Globus pallidus (tissue), 1 donor: ENCODE data around the gene VWA8.
"Not testable (repeated sequence)": the region's sequence is repeated elsewhere in the genome, so short reads cannot be mapped to it uniquely, and the experiment has no call there.

Experiments used
- DNase-seq: peaks from one replicate; pipeline ENCODE4 v3.0.0-alpha.2; 2015; ENCODE audit warnings: low spot score

The VWA8 gene

DNA sequence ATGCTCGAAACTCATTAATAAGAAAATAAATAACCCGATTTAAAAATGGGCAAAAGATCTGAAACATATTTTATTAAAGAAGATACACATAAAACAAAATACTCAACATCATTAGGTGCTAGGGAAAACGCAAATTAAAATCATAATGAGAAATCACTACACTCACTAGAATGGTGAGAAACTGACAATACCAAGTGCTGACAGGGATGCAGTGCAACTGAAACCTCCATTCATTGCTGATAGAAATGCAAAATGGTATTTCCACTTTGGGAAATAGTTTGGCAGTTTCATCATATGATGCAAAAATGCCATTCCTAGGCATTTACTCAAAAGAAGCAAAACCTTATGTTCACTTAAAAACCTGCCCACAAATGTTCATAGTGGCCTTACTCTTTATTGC is 278.1 kb downstream of the VWA8 start:
- no peak for DNase-seq

- DNase-seq, result no peak
Measured at GRCh38 chr13:41682001-41682400, 278.9 kb downstream of the VWA8 start.

- no peak for DNase-seq
Measured at GRCh38 chr13:41681587-41681986, 279.3 kb downstream of the VWA8 start.

DNA sequence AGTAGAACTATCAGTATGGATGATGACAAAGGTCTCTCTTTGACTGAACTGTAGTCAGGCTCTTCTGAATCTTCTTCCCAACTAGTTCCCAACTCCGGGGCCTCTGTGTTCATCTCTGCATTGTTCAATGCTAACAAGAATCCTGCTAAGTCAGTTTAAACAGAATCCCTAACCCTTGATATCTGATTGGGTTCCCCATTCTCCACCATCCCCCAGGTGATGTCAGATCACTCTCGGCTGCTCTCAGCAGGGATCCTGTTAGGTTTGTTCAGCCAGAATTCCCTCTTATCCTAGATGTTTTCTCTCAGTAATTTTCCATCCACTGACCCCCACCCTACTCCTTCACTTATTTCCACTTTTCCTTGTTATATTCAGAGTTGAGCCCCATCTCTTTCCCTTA is 280.0 kb downstream of the VWA8 start:
- DNase-seq, result no peak

DNA sequence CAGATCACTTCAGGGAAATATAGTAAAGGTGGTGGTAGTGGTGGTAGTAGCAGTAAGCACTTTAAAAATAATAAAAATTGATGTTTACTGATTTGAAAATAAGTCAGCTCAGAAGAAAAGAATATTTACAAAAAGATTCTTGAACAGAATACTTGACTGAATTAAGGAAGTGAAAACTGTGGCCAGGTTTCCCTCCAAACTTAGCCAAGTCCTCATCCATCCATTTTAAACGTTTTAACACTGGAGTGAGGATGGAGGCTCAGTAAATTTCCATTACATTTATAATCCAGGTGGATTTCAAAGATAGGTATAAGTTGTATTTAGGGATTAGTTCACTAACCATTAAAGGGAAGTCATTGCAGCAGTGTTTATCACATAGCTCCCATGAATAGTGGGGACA is 282.1 kb downstream of the VWA8 start:
- DNase-seq, result no peak

DNA sequence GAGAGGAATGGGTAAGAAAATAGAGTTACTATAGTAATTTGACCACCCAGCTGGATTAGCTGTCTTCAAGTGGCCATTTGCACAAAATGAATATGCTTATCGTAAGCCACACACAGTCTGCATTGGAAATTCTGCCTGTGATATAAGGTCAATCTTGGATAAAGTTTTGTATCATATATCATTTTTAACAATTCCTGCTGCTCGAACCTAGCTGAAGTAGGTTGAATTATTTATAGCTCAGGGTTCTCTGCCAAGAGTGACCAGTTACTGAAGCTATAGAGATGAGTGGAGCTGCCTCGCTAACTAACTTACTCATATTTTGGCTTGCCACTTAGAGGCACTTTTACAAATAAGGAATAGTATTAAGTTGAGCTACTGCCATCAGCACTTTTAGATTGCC is 282.7 kb downstream of the VWA8 start:
- DNase-seq, result no peak

GRCh38 chr13:41675306-41675705 is 285.6 kb downstream of the VWA8 start:
- no peak for DNase-seq

DNA sequence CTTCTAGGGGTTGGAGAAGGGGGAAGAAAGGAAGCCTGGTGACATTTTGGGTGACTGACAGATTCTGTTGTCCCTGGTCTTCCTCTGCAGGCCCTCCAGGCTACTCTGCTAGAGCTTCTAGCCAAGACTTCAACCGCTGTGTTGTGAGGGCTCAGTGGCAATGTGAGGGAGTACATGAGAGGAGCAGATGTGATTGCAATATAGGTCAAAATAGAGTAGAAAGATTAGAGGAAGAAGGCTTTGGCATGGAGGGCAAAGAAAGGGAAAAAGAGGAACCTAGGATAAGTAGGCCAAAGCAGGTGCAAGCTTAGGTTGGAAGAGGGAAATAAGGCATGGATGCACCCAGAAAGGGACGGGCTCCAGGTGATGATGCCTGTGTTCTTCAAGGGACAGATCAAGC is 286.7 kb downstream of the VWA8 start:
- no peak for DNase-seq

DNA sequence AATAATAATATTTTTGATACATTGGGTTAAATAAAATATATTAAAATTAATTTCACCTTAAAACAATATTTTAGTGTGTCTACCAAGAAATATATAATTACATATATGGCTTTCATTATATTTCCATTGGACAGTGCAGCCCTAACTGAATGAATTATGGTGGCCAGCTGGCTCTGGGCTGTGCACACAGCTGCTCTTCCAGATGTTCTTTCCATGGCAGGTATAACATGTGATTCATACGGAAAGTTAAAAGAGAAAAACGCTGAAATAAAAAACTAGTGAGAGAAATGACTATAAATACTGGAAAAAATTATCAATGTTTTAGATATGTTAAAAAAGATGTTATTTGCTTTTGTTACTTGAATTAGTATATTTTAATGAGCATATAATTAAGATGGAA is 287.3 kb downstream of the VWA8 start:
- DNase-seq, result no peak

GRCh38 chr13:41670873-41671443 is 290.0 kb downstream of the VWA8 start:
- peak; percentile 55 for DNase-seq

GRCh38 chr13:41668130-41668757 is 292.7 kb downstream of the VWA8 start:
- DNase-seq, result peak; percentile 93

DNA sequence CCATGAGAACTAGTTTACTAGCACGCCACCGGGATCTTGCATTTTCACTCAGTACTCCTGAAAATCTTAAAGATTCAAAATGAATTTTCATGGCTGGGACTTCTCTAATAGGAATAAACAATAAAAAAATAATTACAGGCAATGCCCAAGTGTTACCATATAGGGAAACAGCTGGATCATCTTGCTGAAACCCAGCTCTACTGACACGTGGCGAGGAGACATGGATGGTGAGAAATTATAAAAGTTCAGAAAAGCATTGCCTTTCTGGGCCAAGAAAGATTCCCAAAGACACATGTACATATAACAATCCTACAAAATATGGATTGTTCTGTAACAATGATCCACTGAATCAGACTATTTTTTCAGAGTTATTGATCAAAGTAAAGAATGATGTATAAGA is 294.3 kb downstream of the VWA8 start:
- DNase-seq, result no peak

GRCh38 chr13:41660411-41660810 is 300.5 kb downstream of the VWA8 start:
- DNase-seq, result no peak

DNA sequence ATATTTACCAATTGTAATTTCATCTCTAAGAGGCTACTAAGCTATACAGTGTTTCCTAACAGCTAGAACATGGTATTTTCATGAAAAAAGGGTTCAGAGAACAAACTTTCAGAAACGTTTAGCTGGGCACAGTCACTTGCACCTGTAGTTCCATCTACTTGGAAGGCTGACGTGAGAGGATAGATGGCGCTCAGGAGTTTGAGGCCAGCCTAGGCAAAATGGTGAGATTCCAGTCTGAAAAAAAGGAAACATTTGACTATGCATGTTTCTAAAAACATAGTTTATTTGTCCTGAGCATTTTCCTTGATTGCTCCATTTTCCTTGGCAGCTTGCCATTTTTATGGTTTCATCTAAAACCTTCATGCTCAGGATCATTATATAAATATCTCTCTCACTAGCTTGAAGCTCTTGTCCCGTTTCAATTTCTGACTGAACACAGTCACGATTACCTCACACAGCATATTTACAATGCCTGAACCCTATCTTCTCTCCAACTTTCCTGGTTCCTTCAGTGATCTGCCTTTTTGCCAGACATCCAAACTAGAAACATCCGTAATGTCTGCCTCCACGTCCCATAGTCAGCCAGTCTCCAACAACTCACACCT is 302.8 kb downstream of the VWA8 start:
- DNase-seq, result no peak

DNA sequence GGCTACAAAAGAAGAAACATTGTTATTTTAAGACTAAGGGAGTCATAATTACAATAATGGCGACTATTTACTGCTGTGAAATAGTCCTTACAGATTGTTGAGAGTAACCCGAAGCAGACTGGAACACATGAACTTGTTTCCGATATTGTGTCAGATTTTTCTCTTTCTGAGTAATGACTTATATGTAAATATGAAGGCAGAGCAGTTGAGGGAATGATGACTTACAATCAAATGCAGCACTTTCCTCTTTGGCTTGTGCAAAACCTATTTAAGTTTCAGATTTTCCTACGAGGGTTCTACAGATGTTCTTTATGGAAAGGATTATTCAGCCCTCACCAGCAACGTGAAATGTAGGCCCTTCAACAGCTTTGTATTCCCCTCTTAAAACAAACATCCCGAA is 304.9 kb downstream of the VWA8 start:
- DNase-seq, result no peak

DNA sequence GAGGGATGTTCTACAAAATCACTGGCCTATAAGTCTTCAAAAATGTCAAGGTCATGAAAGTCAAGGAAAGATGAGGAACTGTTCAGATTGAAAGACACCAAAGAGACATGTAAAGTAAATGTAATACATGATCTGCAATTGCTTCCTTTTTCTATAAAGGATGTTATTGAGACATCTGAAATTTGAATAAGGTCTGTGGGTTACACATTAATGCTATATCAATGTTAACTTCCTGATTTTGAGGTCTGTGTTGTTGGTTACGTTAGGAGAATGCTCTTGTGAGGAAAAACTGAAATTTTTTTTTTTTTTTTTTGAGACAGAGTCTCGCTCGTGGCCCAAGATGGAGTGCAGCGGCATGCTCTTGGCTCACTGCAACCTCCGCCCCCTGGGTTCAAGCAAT is 306.1 kb downstream of the VWA8 start:
- no peak for DNase-seq

- peak; percentile 78 for DNase-seq
Measured at GRCh38 chr13:41652735-41653361, 308.1 kb downstream of the VWA8 start.

DNA sequence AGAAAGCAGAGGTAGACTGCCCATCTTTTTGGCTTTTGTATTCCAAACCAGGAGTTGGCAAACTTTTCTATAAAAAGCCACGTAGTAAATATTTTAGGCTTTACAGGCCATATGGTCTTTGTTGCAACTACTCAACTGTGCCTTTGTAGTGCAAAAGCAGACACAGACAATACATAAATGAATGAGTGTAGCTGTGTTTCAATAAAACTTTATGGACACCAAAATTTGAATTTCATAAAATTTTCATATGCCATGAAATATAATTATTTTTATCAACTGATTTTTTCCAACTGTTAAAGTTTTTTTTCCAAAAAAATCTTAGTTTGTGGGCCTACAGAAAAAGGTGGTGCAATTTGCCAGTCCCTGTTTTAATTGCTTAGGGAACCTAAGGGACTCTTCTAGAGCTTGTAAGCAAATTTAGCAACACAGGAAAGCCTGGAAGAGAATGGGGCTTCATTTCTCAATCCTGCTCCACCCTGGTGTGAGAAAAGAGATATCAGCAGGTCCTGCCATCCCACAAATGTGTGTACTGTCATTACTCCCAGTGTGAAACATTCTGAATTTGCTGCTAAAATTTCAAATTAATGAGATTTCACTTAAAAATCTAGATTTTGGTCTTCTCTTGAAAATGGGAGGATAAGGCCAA is 309.4 kb downstream of the VWA8 start:
- DNase-seq, result no peak

DNA sequence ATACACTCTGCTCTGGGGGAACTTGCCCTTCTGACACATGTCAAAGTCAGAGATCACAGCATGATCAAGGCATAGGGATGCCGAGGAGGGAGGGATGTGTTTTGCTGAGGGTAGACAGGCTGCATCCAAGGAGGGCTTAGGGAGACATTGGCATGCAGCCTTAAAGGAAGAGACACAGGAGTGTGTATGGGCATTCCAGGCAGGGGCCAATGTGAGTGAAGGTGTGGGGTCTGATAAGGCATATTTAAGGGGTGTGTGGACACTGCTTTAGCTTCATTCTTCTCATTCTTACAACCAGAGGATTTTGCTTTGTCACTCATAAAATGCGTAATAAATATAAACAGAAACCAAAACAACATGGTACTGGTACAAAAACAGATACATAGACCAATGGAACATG is 310.2 kb downstream of the VWA8 start:
- DNase-seq, result no peak

DNA sequence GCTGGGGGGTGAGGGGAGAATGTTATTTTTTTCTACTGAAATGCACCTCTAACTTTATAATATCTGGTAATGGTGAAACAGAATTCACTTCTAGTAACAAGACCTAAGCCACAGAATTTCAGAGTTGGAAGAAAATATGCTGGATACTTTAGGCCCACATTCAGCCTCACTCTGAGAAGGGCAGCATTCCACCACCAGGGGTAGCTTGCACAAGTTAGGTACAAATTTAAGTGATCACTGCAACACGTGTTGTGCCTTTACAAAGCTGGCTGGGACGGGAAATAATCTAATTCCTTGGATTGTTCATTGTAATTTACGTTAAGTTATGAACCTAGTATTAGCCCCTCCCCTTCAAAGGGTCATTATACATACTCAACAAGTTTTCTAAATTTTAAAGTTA is 311.2 kb downstream of the VWA8 start:
- no peak for DNase-seq

GRCh38 chr13:41648314-41648935 is 312.5 kb downstream of the VWA8 start:
- DNase-seq, result no peak

DNA sequence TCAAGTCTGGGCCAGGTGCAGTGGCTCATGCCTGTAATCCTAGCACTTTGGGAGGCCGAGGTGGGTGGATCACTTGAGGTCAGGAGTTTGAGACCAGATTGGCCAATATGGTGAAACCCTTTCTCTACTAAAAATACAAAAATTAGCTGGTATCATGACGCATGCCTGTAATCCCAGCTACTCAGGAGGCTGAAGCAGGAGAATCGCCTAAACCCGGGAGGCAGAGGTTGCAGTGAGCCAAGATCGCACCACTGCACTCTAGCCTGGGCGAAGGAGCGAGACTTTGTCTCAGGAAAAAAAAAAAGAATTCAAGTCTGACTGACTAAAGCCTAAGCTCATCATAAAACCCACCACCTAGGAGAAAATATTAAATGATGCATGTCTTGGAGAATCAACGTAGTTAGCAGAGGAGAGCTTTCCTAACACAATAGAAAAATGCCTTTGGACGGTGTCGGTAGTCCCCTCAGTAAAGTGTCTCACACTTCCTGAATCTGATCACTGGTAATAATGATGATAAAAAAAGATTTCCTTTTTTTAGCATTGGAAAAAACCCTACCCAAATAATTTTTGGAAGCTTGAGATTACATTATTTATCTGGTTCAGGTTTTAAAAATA is 313.1 kb downstream of the VWA8 start:
- DNase-seq, result not testable (repeated sequence)
